Spleen (tissue), 7 donors: ENCODE measurements around the gene SCN1B.

Experiments
- CTCF ChIP-seq, 11 experiments: fragments of 200-600 bp in 7 of 11; fragments of 450-650 bp in 4 of 11; sonication (generic) in 4 of 11; IDR thresholded peaks in 8 of 11; conservative IDR thresholded peaks in 3 of 11; 1 replicate in 7 of 11; 2 replicates in 4 of 11; pipeline versions ENCODE4 v1.4.0 to v1.8.0; 2016 to 2021; ENCODE audit warnings: antibody characterized with exemption in 11 of 11, inconsistent platforms in 4 of 11, mild to moderate bottlenecking in 1 of 11
- POLR2A ChIP-seq, 3 donors: fragments of 450-650 bp; IDR thresholded peaks; one replicate each; pipeline ENCODE4 v1.5.1; 2017; ENCODE audit warnings: antibody characterized with exemption in 3 of 3, mild to moderate bottlenecking in 1 of 3
- POLR2AphosphoS5 ChIP-seq, 3 donors: sonication (generic); formaldehyde crosslinking; IDR thresholded peaks; one replicate each; pipeline ENCODE4 v1.5.1; 2017; ENCODE audit warnings: antibody characterized with exemption in 3 of 3
- donor health status: DM: no; HTN: no; CAD: no; lungs with moderate emphysema.
- donor health status: DM: no; HTN: no; CAD: no.
- donor health status: DM: no; HTN: no; CAD: no.

- TF ChIP-seq CTCF (IDR thresholded peaks at IDR 0.05 in 8 of 11, conservative IDR thresholded peaks at IDR 0.05 in 3 of 11) (peak; percentile 76 to 94 (median 90)), POLR2AphosphoS5 (IDR thresholded peaks at IDR 0.05) (peak in 1 of 3 donors; percentile 22), POLR2A (IDR thresholded peaks at IDR 0.05) (no peak)
Observed at GRCh38 chr19:35066691-35067563, 36.7 kb downstream of the SCN1B start.
